ENCODE results near the gene FMN1. TPM values are rescaled to one million over a fixed set of nuclear protein-coding genes. Genes with fewer than 3 reads are reported as not detected.

Gene FMN1
- total and polyA plus RNA-seq, 2 of the 8 experiments (the other 6 are each of a cell fraction or from before 2014, with no cell fraction given), result 0.27 to 3.7 TPM

GRCh38 chr15:33032053-33032452 is 162.5 kb downstream of the FMN1 start:
- no peaks in the 10 kb centered on the region for H3K79me2 ChIP-seq (ENCODE audit: control insufficient read depth in 1 of 2, insufficient read depth in 2 of 2, low read length in 2 of 2)

More at GRCh38 chr15:33032053-33032452, 162.5 kb downstream of the FMN1 start:
- WGBS, 2 experiments (ENCODE audit: extremely low coverage in 1 of 2, insufficient coverage in 1 of 2, insufficient read length in 1 of 2, insufficient replicate concordance in 2 of 2, low coverage in 1 of 2, low lambda C conversion rate in 2 of 2, missing lambda C conversion rate in 1 of 2), result 87% methylated on average over 4 of the region's 4 CpGs; no CpG with 5 or more reads in 1 of the 2 experiments
- Histone ChIP-seq H2BK20ac (ENCODE audit: low read length) (no peak overlapping the region), H3K4me1 (replicated peaks in 1 of 4; ENCODE audit: control insufficient read depth in 3 of 4, insufficient read depth in 4 of 4, low read length in 3 of 4) (no peaks in the 10 kb centered on the region), H3K18ac (ENCODE audit: extremely low read depth, low read length) (no peak overlapping the region), H3K4me2 (ENCODE audit: insufficient read depth in 1 of 2, low read depth in 2 of 2, low read length in 2 of 2) (no peak overlapping the region), H3K23me2 (ENCODE audit: low read depth, low read length) (no peaks in the 10 kb centered on the region), H3K27me3 (replicated peaks in 1 of 4; ENCODE audit: control insufficient read depth in 3 of 4, extremely low read depth in 1 of 4, insufficient read depth in 3 of 4, low read length in 3 of 4) (no peaks in the 10 kb centered on the region), H3K9me3 (ENCODE audit: insufficient read depth in 2 of 2, low read depth in 1 of 2, low read length in 1 of 2) (no peaks in the 10 kb centered on the region), H4K20me1 (replicated peaks in 1 of 2; ENCODE audit: control insufficient read depth in 1 of 2, insufficient read depth in 2 of 2, low read length in 2 of 2) (no peaks in the 10 kb centered on the region), H2AK5ac (ENCODE audit: low read depth, low read length) (no peak overlapping the region), H3K14ac (ENCODE audit: insufficient read length) (no peak overlapping the region), H2AFZ (ENCODE audit: low read length) (no peak overlapping the region), H2BK15ac (ENCODE audit: low read length) (no peak overlapping the region), H2BK120ac (replicated peaks; ENCODE audit: low read depth, low read length) (no peak overlapping the region), H4K8ac (ENCODE audit: extremely low read depth, insufficient read depth, low read length) (no peak overlapping the region), H3K56ac (replicated peaks; ENCODE audit: insufficient read length, low read depth, low read length) (no peak overlapping the region), H3K23ac (ENCODE audit: insufficient read length) (no peak overlapping the region), H3K4me3 (ENCODE audit: extremely low read depth in 1 of 4, insufficient read depth in 2 of 4, low read depth in 3 of 4, low read length in 4 of 4) (no peak overlapping the region), H3K27ac (ENCODE audit: low read depth, low read length) (no peak overlapping the region), H4K5ac (ENCODE audit: insufficient read length, low read depth, low read length) (no peak overlapping the region), H4K91ac (replicated peaks; ENCODE audit: insufficient read length, low read length) (no peak overlapping the region), H2BK5ac (ENCODE audit: low read depth, low read length) (no peak overlapping the region), H3K4ac (replicated peaks; ENCODE audit: insufficient read length, low read depth, low read length) (no peak overlapping the region), H2BK12ac (ENCODE audit: low read depth, low read length) (no peak overlapping the region), H3K36me3 (ENCODE audit: control insufficient read depth in 2 of 4, insufficient read depth in 4 of 4, low read length in 3 of 4) (no peaks in the 10 kb centered on the region), H3K9ac (replicated peaks in 1 of 4; ENCODE audit: extremely low read depth in 1 of 4, low read depth in 3 of 4, low read length in 3 of 4) (no peak overlapping the region), H3K79me1 (ENCODE audit: low read depth, low read length) (no peaks in the 10 kb centered on the region)
- no peak for TF ChIP-seq ZNF274 (IDR thresholded peaks at IDR 0.05; ENCODE audit: borderline replicate concordance, extremely low read depth, low read length)
- no peak for FAIRE-seq
- DNase-seq (ENCODE audit: low read depth in 1 of 2, low spot score in 2 of 2), result no peak
- CTCF ChIA-PET (ENCODE audit: partially characterized antibody), result interaction anchor here (0.8 to 1.6 kb wide), 3 partner anchors 9 to 55 kb away, joined by 3 to 4 read pairs (median 3); no protein-coding TSS in a partner anchor
- POLR2A ChIA-PET (ENCODE audit: partially characterized antibody), result no interaction called here
